ENCODE results near the gene ADM5. TPM values are rescaled to one million over a fixed set of nuclear protein-coding genes. Genes with fewer than 3 reads are reported as not detected.

ADM5 gene
- total and polyA plus RNA-seq, 2 experiments from 2014 or later: 0.50 TPM; not detected in 1

DNA sequence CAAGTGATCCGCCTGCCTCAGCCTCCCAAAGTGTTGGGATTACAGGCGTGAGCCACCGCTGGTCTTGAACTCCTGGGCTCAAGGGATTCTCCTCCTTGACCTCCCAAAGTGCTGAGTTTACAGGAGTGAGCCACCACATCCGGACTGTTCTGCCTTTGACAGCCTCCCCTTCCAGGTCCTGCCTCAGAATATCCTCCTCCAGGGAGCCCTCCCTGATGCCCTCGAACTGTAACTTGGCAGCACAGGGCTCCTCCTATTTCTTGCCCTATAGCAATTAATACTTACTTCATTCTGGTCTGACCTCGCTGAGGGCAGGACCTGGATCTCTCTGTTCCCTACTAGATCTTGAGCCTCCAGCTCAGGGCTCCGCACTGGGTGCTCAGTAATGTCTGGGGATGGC is 7.5 kb downstream of the ADM5 start:
- Histone ChIP-seq H3K79me2 (no peaks in the 10 kb centered on the region), H2AFZ (no peak overlapping the region), H3K9me2 (replicated peaks; ENCODE audit: insufficient read depth) (no peaks in the 10 kb centered on the region), H3K9me3 (ENCODE audit: low read depth) (no peaks in the 10 kb centered on the region), H3K4me2 (no peak overlapping the region), H3K4me1 (ENCODE audit: insufficient read depth) (no peaks in the 10 kb centered on the region), H3K27ac (no peak overlapping the region), H3K4me3 (no peak overlapping the region), H3K36me3 (replicated peaks; ENCODE audit: insufficient read depth, low read depth) (no peaks in the 10 kb centered on the region), H3K27me3 (no peaks in the 10 kb centered on the region), H4K20me1 (ENCODE audit: insufficient read depth, poor library complexity, severe bottlenecking) (no peaks in the 10 kb centered on the region)
- DNase-seq (ENCODE audit: low spot score): no peak
- WGBS (ENCODE audit: low lambda C conversion rate, missing lambda C conversion rate): 94% methylated on average over 7 of the region's 7 CpGs
- TF ChIP-seq, protein P1, sequence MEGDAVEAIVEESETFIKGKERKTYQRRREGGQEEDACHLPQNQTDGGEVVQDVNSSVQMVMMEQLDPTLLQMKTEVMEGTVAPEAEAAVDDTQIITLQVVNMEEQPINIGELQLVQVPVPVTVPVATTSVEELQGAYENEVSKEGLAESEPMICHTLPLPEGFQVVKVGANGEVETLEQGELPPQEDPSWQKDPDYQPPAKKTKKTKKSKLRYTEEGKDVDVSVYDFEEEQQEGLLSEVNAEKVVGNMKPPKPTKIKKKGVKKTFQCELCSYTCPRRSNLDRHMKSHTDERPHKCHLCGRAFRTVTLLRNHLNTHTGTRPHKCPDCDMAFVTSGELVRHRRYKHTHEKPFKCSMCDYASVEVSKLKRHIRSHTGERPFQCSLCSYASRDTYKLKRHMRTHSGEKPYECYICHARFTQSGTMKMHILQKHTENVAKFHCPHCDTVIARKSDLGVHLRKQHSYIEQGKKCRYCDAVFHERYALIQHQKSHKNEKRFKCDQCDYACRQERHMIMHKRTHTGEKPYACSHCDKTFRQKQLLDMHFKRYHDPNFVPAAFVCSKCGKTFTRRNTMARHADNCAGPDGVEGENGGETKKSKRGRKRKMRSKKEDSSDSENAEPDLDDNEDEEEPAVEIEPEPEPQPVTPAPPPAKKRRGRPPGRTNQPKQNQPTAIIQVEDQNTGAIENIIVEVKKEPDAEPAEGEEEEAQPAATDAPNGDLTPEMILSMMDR (IDR thresholded peaks at IDR 0.05; ENCODE audit: poor library complexity): no peak
- TF ChIP-seq EZH2 (IDR thresholded peaks at IDR 0.05; ENCODE audit: borderline replicate concordance) (no peak), EZH2phosphoT487 (IDR thresholded peaks at IDR 0.05; ENCODE audit: low read depth, severe bottlenecking, unreplicated experiment) (no peak)

GRCh38 chr19:49699364-49699763 is 10.0 kb downstream of the ADM5 start:
- Histone ChIP-seq H3K9me3 (ENCODE audit: low read depth) (no peaks in the 10 kb centered on the region), H2AFZ (no peak overlapping the region), H3K27ac (no peak overlapping the region), H3K4me2 (no peak overlapping the region), H3K4me3 (no peak overlapping the region), H3K27me3 (no peaks in the 10 kb centered on the region), H3K36me3 (replicated peaks; ENCODE audit: insufficient read depth, low read depth) (no peaks in the 10 kb centered on the region), H4K20me1 (ENCODE audit: insufficient read depth, poor library complexity, severe bottlenecking) (no peaks in the 10 kb centered on the region), H3K4me1 (ENCODE audit: insufficient read depth) (no peaks in the 10 kb centered on the region), H3K79me2 (no peaks in the 10 kb centered on the region), H3K9me2 (replicated peaks; ENCODE audit: insufficient read depth) (no peaks in the 10 kb centered on the region)
- no peak for DNase-seq (ENCODE audit: low spot score)
- no peak for TF ChIP-seq EZH2phosphoT487 (IDR thresholded peaks at IDR 0.05; ENCODE audit: low read depth, severe bottlenecking, unreplicated experiment)
- TF ChIP-seq, protein P1 (IDR thresholded peaks at IDR 0.05; ENCODE audit: poor library complexity): no peak
- 98% methylated on average over 5 of the region's 5 CpGs for WGBS (ENCODE audit: low lambda C conversion rate, missing lambda C conversion rate)

DNA sequence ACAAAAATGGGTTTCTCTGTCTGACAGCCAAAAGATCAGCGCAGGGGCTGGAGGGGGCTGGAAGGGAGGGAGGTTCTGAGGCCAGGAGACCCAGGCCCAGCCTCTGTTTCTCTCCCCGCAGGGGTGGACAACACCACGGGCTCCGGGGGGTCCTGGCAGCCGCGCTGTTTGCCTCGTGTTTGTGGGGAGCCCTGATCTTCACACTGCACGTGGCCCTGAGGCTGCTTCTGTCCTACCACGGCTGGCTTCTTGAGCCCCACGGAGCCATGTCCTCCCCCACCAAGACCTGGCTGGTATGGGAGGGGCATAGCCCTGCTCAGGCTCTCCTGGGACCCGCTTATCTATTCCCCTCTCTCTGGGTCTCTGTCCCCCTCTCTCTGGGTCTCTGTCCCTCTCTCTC is 11.2 kb downstream of the ADM5 start:
- 80% methylated on average over 11 of the region's 11 CpGs for WGBS (ENCODE audit: low lambda C conversion rate, missing lambda C conversion rate)
- DNase-seq (ENCODE audit: low spot score): no peak

More for the DNA sequence above, 11.2 kb downstream of the ADM5 start:
- H3K9me2 ChIP-seq (replicated peaks; ENCODE audit: insufficient read depth): no peaks in the 10 kb centered on the region
- H3K36me3 ChIP-seq (replicated peaks; ENCODE audit: insufficient read depth, low read depth): no peaks in the 10 kb centered on the region
- H3K4me3 ChIP-seq: no peak overlapping the region
- H3K27me3 ChIP-seq: no peaks in the 10 kb centered on the region
- no peaks in the 10 kb centered on the region for H4K20me1 ChIP-seq (ENCODE audit: insufficient read depth, poor library complexity, severe bottlenecking)
- H3K9me3 ChIP-seq (ENCODE audit: low read depth): no peaks in the 10 kb centered on the region
- no peak overlapping the region for H3K27ac ChIP-seq
- no peaks in the 10 kb centered on the region for H3K4me1 ChIP-seq (ENCODE audit: insufficient read depth)
- H3K79me2 ChIP-seq: no peaks in the 10 kb centered on the region
- TF ChIP-seq EZH2 (IDR thresholded peaks at IDR 0.05; ENCODE audit: borderline replicate concordance): no peak
- TF ChIP-seq EZH2phosphoT487 (IDR thresholded peaks at IDR 0.05; ENCODE audit: low read depth, severe bottlenecking, unreplicated experiment): no peak
- TF ChIP-seq, protein P1 (IDR thresholded peaks at IDR 0.05; ENCODE audit: poor library complexity): no peak
- no peak overlapping the region for H2AFZ ChIP-seq
- H3K4me2 ChIP-seq: no peak overlapping the region

All from hepatocyte (in vitro differentiated cells).